ENCODE measurements around the gene ADAMTS12. TPM values are rescaled to one million over a fixed set of nuclear protein-coding genes. Genes with fewer than 3 reads are reported as not detected.

ADAMTS12 gene
- total RNA-seq, 1 donor from 2014 or later: 10.4 TPM

GRCh38 chr5:33726422-33727165, 165.2 kb downstream of the ADAMTS12 start:
- Mint-ChIP-seq H3K36me3 (ENCODE audit: low read depth) (no peaks in the 10 kb centered on the region), H3K9me3 (peaks cover 3% of the 10 kb centered on the region), H3K27me3 (ENCODE audit: low read depth) (no peaks in the 10 kb centered on the region), H3K4me3 (no peak overlapping the region), H3K4me1 (peaks cover 4% of the 10 kb centered on the region), H3K27ac (ENCODE audit: unreplicated experiment) (no peak overlapping the region)
- TF ChIP-seq, protein P1, sequence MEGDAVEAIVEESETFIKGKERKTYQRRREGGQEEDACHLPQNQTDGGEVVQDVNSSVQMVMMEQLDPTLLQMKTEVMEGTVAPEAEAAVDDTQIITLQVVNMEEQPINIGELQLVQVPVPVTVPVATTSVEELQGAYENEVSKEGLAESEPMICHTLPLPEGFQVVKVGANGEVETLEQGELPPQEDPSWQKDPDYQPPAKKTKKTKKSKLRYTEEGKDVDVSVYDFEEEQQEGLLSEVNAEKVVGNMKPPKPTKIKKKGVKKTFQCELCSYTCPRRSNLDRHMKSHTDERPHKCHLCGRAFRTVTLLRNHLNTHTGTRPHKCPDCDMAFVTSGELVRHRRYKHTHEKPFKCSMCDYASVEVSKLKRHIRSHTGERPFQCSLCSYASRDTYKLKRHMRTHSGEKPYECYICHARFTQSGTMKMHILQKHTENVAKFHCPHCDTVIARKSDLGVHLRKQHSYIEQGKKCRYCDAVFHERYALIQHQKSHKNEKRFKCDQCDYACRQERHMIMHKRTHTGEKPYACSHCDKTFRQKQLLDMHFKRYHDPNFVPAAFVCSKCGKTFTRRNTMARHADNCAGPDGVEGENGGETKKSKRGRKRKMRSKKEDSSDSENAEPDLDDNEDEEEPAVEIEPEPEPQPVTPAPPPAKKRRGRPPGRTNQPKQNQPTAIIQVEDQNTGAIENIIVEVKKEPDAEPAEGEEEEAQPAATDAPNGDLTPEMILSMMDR (conservative IDR thresholded peaks at IDR 0.05): no peak
- no peak for DNase-seq (ENCODE audit: low read depth, low spot score)

- Mint-ChIP-seq H3K4me1 (peaks cover 8% of the 10 kb centered on the region), H3K36me3 (ENCODE audit: low read depth) (no peaks in the 10 kb centered on the region), H3K27me3 (ENCODE audit: low read depth) (no peaks in the 10 kb centered on the region), H3K27ac (ENCODE audit: unreplicated experiment) (no peak overlapping the region), H3K9me3 (peaks cover 3% of the 10 kb centered on the region), H3K4me3 (no peak overlapping the region)
- TF ChIP-seq, protein P1 (conservative IDR thresholded peaks at IDR 0.05): no peak
- DNase-seq (ENCODE audit: low read depth, low spot score): no peak
Observed at GRCh38 chr5:33725806-33726205, 166.0 kb downstream of the ADAMTS12 start.

DNA sequence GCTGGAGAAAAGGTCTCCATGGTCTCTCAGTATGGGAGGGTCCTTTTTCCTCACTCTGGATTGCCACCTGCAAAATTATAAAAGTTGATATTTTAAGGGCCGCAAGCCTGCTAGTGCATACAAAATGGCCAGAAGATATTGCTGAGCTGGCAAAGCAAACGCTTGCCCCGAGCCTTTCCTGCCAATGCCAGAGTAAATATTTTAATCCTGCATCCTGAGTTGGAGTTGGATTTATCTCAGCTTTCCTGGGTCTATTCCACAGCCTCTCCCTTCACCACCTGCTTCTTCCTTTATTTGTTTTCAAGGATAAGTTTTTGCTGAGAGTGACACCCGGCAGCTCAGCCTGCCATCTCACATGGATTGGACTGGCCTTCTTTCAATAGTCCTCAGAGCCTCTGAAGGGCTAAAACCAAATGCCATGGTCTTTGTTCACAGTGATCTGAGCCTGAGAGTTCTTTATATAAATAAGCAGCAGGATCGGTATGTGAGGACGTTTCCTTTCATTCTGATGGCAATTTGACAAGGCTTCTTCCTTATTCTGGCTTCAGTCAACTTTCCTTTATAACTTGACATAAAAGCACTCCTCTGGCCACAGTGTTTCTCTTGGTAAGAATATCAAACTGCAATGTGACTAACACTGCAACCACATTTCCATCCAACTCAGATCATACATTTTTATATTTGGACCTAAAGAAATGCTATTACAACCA, 170.1 kb downstream of the ADAMTS12 start:
- TF ChIP-seq, protein P1 (conservative IDR thresholded peaks at IDR 0.05): no peak
- no peak overlapping the region for H3K27ac Mint-ChIP-seq (ENCODE audit: unreplicated experiment)
- no peaks in the 10 kb centered on the region for H3K36me3 Mint-ChIP-seq (ENCODE audit: low read depth)
- H3K27me3 Mint-ChIP-seq (ENCODE audit: low read depth): no peaks in the 10 kb centered on the region
- no peak for DNase-seq (ENCODE audit: low read depth, low spot score)
- H3K4me3 Mint-ChIP-seq: no peak overlapping the region
- H3K4me1 Mint-ChIP-seq: peaks cover 10% of the 10 kb centered on the region
- peaks cover 3% of the 10 kb centered on the region for H3K9me3 Mint-ChIP-seq

DNA sequence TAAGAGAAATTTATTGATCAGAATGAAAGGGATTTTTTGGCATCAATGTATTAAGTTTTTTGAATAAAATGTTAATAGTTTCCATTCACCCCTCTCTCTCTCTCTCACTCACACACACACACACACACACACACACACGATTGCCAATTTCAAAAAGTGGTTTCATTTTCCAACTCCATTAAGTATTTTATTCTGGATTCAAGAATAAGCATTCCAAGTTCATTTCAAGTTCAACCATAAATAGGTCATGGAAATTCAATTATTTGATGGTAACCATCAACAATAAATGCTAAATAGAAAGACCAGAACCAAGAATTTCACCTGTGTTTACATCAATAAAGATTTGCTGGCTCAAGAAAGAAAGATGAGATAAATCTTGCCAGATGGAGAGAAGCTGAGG, 171.6 kb downstream of the ADAMTS12 start:
- Mint-ChIP-seq H3K27ac (ENCODE audit: unreplicated experiment) (no peak overlapping the region), H3K36me3 (ENCODE audit: low read depth) (no peaks in the 10 kb centered on the region), H3K4me3 (no peak overlapping the region), H3K9me3 (peaks cover 6% of the 10 kb centered on the region), H3K27me3 (ENCODE audit: low read depth) (no peaks in the 10 kb centered on the region), H3K4me1 (peaks cover 10% of the 10 kb centered on the region)
- TF ChIP-seq, protein P1 (conservative IDR thresholded peaks at IDR 0.05): no peak
- no peak for DNase-seq (ENCODE audit: low read depth, low spot score)

GRCh38 chr5:33719769-33720168, 172.0 kb downstream of the ADAMTS12 start:
- Mint-ChIP-seq H3K4me1 (peaks cover 10% of the 10 kb centered on the region), H3K9me3 (peaks cover 4% of the 10 kb centered on the region), H3K4me3 (no peak overlapping the region), H3K36me3 (ENCODE audit: low read depth) (no peaks in the 10 kb centered on the region), H3K27me3 (ENCODE audit: low read depth) (no peaks in the 10 kb centered on the region), H3K27ac (ENCODE audit: unreplicated experiment) (no peak overlapping the region)
- TF ChIP-seq, protein P1 (conservative IDR thresholded peaks at IDR 0.05): no peak
- no peak for DNase-seq (ENCODE audit: low read depth, low spot score)

Measured in neural crest cell (in vitro differentiated cells).